NCI-H2196 treated with DMSO at 0.1 percent for 48 hours (cell line): ENCODE results near the gene COPS6.

ENCODE experiments used
- DNase-seq: peaks from one replicate; lab custom pipeline; 2025; ENCODE audit not compliant: unreplicated experiment; lab: John Stamatoyannopoulos, UW

COPS6 gene

DNA sequence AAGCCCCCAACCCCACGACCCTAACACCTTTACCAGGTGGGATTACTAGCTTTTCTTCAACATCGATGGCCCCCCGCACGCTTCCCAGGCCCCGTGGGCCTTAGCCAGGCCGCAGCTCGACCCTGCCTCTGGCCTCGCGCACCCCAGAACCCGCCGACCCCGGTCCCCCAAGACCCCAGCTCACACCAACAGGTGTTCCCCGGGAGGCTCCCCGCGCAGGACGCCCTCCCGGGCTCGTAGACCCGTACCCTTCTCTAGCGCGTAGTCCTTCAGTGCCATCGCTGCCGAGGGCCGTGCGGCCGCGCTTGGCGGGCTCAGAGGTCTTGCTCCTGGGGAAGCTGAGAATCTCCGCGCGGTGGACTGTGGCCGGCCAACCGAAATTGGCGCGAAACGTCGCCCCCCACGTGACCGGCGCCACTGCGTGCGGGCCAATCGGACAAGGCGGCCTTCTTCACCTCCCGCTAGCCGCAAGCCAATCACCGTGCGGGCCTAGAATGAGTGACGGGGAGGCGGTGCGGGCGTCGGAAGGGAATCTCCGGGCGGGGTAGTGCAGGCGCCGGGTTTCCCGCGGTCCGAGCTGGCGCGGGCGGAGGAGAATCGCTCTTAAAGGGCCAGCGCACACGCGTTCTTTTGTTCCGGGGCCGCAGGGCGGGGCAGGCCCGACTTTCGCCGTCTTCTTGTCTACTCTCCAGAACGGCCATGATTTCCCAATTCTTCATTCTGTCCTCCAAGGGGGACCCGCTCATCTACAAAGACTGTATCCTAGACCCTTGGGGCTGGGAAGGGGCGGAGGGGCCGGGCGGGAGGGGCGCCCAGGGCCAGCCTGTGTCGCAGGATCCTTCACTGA lies 12.5 kb downstream of the COPS6 start, which contains the start of the genes AP4M1 and MCM7:
TSS of gene AP4M1 (plus strand) at position 628 of the 847 bp plus-strand sequence. CDS start at position 700, 72 bp downstream.
TSS of gene MCM7 (minus strand) at position 382 of the 847 bp plus-strand sequence. CDS start at position 279, 103 bp downstream.
- peak; percentile 98 for DNase-seq

DNA sequence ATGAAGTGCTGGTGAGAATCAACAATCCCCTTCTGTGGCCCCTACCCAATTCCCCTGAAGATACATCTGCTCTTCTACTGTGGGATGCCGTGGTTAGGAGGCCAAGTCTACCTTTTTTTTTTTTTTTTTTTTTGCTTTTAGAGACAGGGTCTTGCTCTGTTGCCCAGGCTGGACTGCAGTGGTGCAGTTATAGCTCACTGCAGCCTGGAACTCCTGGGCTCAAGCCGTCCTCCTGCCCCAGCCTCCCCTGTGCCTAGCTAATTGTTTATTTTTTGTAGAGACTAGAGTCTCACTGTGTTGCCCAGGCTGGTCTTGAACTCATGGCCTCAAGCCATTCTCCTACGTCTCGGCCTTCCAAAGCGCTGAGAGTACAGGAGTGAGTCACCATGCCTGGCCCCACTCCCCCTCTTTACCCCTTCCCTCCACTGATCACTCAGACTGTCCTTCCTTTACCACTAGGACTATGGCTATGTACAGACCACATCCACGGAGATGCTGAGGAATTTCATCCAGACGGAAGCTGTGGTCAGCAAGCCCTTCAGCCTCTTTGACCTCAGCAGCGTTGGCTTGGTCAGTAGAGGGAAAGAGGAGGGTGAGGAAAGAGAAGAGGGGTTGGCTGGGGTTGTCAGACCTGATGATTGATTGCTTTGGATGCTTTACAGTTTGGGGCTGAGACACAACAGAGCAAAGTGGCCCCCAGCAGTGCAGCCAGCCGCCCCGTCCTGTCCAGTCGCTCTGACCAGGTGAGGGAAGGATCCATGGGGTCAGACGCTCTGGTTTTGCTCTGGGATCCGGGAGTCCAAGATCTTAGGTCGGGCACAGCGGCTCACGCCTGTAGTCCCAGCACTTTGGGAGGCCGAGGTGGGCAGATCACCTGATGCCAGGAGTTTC lies 14.4 kb downstream of the COPS6 start:
- no peak for DNase-seq

DNA sequence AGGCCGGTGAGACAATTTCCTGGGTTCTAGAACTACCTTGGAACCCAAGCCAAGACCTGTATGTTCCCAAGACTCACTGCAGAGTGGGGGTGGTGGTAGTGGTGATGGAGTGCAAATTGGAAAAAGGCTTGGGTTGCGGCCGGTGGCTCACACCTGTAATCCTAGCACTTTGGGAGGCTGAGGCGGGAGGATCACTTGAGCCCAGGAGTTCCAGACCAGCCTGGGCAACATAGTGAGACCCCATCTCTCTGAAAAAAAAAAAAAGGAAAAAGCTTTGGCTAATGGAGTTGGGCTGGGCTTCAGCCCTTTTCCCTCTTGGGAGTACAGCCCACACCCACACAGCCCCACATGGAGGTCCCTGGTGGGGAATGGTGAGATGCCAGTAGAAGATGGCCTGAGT lies 16.8 kb downstream of the COPS6 start:
- DNase-seq: no peak

DNA sequence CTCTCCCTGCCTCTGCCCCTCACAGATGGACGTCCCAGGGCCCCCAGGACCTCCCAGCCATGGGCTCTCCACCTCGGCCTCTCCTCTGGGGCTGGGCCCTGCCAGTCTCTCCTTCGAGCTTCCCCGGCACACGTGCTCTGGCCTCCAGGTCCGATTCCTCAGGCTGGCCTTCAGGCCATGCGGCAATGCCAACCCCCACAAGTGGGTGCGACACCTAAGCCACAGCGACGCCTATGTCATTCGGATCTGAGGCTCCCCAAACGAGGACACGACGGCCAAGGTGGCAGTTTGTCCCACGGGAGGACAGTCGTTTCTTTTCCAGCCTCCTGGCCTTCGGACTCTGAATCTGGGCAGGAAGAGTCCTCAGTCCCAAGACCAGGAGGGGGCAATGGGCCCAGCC lies 17.9 kb downstream of the COPS6 start:
- DNase-seq: no peak

DNA sequence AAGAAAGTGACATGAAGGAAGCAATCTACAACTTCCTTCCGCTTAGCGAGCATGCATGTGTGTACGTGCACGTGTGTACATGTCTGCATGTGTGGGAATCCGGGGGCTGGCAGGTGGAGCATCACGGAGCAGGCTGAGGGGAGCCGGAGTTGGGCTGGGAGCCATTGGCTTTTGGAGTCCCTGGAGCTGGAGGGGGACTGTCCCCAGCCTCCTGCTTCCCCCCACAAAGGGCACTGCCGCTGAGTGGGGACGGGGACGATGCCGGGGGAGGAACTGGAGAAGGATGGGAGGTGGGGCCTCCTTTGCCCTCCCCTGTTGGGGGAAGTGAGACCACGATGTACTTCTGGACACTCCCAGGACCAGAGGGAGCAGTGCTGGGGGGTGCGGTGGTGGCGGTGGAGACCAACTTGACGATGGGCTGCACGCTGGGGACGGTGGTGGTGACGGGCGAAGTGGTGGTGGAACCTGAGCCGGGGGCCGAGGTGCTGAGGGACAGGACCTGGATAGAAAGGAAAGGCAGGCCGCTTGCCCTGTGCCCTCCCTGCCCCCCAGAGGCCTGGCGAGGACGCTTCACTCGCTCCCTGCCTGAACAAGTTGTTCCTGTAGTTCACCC lies 18.5 kb downstream of the COPS6 start:
- no peak for DNase-seq

DNA sequence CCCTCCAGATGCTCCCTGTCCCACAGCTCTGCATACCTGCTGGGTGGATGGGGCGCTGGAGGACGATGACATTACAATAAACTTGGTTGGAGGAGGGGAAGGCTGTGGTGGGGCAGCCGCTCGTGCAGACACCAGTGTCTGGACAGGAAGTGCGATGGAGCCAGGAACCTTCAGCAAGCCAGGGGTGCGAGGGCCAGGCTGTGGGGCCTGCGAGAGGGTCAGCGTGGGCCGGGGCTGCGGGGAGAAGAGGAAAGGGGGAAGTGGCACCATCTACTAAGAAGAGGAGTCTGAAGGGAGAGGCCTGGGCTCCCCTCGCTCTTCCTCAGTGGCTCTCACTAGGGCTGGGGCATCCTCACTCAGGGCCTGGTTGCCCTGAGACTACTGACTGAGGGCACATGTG lies 19.1 kb downstream of the COPS6 start:
- DNase-seq: no peak

DNA sequence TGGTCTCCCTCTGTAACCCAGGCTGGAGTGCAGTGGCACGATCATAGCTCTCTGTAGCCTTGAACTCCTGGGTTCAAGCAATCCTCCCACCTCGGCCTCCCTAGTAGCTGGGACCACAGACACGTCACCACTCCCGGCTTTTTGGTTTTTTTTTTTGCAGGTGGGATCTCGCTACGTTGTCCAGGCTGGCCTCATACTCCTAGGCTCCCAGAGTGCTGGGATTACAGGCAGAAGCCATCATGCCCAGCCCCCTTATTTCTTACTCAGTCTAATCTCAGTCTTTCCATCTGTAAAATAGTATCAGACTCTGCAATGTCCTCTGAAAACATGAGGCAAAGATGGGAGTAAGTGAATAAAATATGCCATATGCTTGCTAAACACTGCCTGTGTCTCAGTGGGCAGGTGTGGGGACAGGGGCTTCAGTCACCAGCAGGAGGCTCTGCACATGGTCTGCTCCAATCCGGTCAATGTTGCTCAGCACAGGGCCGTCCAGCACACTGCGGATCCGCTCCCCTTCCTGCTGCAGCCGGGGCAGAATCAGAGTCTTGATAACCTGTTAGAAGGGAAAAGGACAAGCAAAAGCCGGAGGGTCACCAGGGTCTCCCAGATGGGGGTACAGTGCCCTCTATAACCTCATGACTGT lies 20.9 kb downstream of the COPS6 start:
- DNase-seq: no peak

DNA sequence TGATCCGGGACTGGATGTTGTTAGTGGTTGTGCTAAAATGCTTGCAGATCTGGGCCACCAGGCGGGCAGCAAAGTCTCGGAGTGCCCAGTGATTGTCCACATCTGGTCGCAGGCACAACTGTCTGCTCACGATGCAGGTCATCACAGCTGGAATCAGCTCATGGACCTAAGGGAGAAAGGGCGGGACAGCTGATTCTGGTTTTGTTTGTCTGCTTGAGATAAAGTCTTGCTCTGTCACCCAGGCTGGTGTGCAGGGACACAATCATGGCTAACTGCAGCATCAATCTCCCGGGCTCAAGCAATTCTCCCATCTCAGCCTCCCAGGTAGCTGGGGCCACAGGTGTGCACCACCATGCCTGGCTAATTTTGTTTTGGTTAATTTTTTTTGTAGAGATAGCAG lies 22.4 kb downstream of the COPS6 start:
- DNase-seq: no peak

DNA sequence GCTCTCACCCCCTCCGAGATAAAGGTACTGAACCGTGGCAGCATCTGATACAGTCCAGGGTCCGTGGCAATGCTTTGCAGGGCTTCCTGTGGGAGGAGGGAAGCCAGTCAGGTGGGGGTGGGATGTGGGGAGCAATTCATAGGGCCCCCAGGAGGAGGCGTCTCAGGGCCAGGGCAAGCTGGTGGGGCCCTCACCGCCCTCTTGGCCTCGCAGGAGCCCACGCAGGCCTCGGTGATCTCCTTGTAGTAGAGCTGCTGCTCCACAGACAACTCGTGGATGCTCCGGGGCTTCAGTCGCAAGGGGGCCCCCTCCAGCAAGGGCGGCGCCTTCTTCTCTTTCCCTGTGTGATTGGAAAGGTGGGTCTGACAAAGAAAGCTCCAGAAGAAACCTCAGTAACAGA lies 23.1 kb downstream of the COPS6 start:
- DNase-seq: no peak

DNA sequence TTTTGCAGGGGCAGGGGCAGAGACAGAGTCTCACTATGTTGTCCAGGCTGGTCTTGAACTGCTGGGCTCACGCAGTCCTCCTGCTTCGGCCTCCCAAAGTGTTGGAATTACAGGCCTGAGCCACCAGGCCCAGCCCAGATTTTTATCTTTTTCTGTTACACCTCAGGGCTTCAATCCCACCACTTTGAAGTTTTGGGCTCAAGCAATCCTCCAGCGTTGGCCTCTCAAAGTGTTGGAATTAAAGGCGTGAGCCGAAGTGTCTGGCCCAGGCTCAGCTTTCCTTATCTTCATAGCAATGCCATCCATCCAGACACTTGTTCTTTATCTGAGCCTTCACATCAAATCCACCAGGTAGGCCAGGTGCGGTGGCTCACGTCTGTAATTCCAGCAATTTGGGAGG lies 26.3 kb downstream of the COPS6 start:
- no peak for DNase-seq

DNA sequence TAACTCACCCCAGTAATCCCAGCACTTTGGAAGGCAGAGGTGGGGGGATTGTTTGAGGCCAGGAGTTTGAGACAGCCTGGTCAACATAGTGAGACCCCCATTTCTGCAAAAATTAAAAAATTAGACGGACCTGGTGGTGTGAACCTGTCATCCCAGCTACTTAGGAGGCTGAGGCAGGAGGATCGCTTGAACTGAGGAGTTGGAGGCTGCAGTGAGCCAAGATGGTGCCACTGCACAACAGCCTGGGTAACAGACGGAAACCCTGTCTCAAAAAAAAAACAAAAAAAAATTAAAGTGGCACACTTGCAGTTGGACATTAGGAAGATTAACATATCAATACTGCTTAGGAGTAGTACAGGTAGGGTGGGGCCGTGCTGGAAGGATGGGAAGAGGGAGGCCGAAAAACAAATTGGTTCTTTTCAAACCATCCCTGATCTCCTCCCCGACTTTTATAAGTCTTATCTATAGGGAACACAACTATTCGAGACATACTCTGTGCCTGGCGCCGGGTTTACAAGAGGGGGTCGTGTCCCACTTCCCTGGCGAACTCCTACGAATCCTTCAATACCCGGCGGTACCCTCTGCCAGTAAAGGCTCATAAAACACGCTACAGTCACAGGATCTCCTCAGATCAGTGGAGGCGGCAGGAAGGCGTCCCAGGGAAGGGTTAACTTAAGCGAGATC lies 29.8 kb downstream of the COPS6 start:
- no peak for DNase-seq

DNA sequence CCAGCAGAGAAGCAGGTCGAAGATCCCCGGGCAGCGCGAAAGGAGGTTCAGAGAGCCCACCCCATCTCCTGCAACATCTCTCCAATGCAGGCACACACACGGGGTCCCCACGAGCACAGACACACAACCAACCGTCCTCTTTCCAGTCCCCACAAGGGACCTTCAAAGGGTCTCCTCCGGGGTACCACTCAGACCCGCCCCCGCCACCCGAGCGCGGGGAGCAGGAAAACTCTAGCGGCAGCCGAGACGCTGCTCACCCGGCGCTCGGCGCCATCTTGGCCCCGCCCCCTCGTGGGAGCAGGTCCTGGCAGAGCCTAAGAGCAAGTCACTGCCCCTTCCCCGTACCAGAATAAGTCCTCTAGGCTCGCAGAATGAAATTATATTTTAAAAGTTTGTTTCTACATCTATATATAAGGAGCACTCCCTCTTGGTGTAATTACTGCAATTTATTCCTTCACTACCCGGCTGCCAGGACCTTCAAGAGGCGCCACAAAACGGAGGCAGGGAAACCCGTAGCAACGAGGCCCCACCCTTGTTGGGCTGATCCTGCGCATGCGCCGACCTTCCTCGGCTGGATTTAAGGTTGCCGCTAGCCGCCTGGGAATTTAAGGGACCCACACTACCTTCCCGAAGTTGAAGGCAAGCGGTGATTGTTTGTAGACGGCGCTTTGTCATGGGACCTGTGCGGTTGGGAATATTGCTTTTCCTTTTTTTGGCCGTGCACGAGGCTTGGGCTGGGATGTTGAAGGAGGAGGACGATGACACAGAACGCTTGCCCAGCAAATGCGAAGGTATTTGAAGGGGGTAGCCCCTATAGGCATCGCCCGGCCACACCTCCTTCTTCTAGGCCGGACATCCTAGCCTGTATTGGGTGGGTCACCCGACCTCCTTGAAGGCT lies 30.6 kb downstream of the COPS6 start, which contains the start of the genes CNPY4 and TAF6:
TSS of gene CNPY4 (plus strand) at position 563 of the 898 bp plus-strand sequence. CDS start at position 674, 111 bp downstream.
TSS of gene TAF6 (minus strand) at position 287 of the 898 bp plus-strand sequence. CDS start 5,149 bp downstream, outside the sequence.
- peak; percentile 89 for DNase-seq

DNA sequence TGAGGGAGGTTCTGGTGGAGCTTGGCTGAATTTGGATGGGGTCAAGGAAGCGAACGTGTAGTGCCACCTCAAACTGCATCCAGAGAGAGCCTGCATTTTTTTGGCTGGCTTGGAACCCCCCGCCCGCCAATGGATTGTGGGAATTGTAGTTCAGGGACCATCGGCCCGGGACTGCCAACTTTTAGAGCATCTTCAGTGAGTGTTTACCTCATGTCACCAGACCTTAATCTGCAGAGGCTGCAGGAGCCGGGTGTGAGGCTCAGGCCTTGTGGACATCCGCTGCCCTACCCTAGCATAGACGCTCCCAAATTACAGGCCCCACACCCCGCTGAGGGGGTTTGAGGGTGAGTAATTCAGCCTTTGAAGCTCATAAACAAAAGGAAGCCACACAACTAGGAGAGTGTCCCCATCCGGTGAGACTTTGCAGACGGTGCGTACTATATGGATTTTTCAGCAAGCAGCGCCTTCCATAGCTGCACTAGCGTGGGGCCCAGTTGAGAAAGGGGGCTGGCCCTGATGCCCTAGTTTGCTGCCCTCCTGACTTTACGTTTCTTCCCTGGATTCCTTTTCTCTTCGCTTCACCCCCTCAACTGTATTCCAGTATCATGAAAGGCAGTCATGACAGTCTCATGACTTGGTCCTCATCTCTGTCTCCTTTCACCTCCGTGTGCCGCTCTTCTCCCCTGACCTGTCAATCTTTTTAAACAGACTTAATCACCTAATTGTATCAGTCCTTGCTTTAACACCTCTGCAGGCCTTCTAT lies 31.4 kb downstream of the COPS6 start:
- DNase-seq: no peak

DNA sequence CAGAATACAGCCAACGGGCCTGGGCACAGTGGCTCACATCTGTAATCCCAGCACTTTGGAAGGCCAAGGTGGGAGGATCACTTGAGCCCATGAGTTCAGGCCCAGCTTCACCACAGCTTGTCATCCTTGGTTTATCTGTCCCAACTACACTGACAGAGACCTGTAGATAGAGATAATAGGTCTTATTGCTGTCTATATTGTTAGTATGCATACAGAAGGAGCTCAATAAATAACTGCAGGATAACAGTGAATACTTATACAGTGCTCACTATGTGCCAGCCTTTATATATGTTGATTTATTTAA lies 31.9 kb downstream of the COPS6 start:
- no peak for DNase-seq

DNA sequence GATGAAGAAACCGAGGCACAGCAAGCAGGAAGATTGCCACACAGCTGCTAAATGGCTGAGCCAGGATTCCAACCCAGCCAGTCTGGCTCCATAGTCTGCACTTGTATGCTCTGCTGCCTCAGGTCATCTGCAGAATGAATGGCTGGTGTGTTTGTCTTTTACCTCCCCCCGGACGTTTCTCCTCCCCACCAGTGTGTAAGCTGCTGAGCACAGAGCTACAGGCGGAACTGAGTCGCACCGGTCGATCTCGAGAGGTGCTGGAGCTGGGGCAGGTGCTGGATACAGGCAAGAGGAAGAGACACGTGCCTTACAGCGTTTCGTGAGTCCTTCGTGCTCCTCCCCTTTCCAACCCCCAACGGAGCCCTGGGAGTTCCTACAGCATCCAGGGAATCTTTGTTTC lies 33.3 kb downstream of the COPS6 start:
- DNase-seq: peak; percentile 98

DNA sequence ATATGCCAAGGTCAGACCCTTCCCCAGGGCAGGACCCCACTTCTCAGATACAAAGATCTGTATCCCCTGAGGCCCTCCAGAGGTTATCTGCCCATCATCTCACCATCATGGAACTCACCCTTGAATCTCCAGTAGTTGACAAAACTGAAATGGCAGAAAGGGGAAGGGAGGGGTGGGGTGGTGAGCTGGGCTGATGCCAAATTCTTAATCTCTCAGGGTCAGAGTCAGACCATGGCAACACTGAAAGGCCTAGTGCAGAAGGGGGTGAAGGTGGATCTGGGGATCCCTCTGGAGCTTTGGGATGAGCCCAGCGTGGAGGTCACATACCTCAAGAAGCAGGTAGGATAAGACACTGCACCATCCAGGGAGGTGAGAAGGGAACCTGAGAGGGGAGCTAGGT lies 33.8 kb downstream of the COPS6 start:
- DNase-seq: no peak

DNA sequence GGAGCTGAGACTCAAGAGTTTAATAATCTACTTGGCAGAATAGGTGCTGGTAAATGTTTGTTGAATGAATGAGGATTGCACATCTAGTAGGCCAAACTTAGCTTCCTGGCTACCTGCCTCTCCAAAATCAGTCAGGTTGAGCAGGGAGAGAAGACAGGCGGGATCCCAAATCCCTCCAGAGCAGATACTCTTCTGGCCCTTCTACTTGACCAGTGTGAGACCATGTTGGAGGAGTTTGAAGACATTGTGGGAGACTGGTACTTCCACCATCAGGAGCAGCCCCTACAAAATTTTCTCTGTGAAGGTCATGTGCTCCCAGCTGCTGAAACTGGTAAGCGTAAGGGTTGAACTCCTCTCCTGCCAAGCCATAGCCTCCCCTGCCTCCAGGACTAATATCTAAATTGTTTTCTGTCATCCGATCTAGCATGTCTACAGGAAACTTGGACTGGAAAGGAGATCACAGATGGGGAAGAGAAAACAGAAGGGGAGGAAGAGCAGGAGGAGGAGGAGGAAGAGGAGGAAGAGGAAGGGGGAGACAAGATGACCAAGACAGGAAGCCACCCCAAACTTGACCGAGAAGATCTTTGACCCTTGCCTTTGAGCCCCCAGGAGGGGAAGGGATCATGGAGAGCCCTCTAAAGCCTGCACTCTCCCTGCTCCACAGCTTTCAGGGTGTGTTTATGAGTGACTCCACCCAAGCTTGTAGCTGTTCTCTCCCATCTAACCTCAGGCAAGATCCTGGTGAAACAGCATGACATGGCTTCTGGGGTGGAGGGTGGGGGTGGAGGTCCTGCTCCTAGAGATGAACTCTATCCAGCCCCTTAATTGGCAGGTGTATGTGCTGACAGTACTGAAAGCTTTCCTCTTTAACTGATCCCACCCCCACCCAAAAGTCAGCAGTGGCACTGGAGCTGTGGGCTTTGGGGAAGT lies 35.8 kb downstream of the COPS6 start:
- DNase-seq: no peak
